ENCODE measurements around the gene E2F3. TPM values are rescaled to one million over a fixed set of nuclear protein-coding genes. Genes with fewer than 3 reads are reported as not detected.

E2F3 gene
- total and polyA plus RNA-seq, 2 donors (not counting 3 experiments of a cell fraction or from before 2014, with no cell fraction given) = 8.6 to 22.0 TPM

DNA sequence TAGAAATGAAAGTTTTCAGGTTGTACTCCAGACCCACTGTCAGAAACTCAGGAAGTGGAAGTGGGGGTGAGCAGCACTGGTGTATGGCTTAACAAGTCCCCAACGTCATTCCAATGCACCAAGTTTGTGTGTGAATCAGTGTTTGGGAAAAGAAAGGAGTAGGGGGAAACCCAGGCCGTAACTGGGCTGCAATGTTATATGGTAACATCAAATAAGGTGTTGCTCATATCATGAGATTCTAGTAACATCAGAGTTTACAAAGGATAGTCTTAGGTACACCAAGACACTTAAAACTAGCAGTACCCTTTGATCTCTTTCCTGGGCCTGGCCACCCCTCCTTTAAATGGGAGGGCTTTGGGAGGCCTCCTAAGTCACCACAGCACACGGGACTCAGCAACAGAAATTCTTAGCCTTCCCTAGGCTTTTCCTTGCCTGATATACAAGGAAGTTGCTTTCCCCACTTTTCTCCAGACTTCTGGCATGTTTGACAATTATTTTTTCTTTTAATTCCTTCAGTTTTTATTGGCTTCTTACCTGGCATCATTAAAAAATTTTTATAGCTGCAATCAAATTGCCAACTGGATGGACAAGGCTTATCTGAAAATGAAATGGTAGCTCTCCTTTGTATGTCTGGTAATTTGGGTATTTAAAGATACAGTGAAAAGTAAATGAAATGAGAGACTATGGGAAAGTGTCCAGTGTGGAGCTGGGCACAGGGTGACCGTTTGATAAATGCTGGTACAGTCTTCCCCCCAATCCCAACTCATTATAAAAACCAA lies 15.1 kb downstream of the E2F3 start:
- no TSS peak for BruUV-seq (replicated peaks)
- Histone ChIP-seq H3K27me3 (ENCODE audit: control insufficient read depth in 2 of 2, insufficient read depth in 2 of 2, low read length in 2 of 2) (no peaks in the 10 kb centered on the region), H3K4me2 (ENCODE audit: insufficient read depth, low read length) (no peak overlapping the region), H3K9me3 (replicated peaks; ENCODE audit: control insufficient read depth, insufficient read depth, low read length) (no peaks in the 10 kb centered on the region), H3K79me2 (ENCODE audit: control insufficient read depth, insufficient read depth, low read length) (peaks cover 98% of the 10 kb centered on the region), H3K36me3 (ENCODE audit: control insufficient read depth in 2 of 2, extremely low read depth in 1 of 2, insufficient read depth in 2 of 2, low read length in 2 of 2) (no peaks in the 10 kb centered on the region), H3K9ac (replicated peaks; ENCODE audit: extremely low read depth, insufficient read depth, low read length) (no peak overlapping the region), H3K4me1 (ENCODE audit: control insufficient read depth, extremely low read depth, insufficient read depth, low read length) (no peaks in the 10 kb centered on the region), H3K4me3 (replicated peaks in 1 of 3; ENCODE audit: insufficient read depth in 1 of 3, low read depth in 1 of 3, low read length in 3 of 3) (no peak overlapping the region), H3K27ac (ENCODE audit: insufficient read depth, low read depth, low read length) (no peak overlapping the region), H4K20me1 (replicated peaks; ENCODE audit: control insufficient read depth, extremely low read depth, insufficient read depth, low read length) (peaks cover 6% of the 10 kb centered on the region), H3K9me1 (replicated peaks; ENCODE audit: control insufficient read depth, extremely low read depth, insufficient read depth, low read length) (no peaks in the 10 kb centered on the region), H2AFZ (ENCODE audit: low read depth, low read length) (no peak overlapping the region)
- intact Hi-C loops (cut with micrococcal nuclease) (no loop called here), dilution Hi-C loops (cut with MboI; ENCODE audit: extremely low pct_ligation_motif_present, low sequenced_read_pairs) (no loop called here)
- ChIA-PET CTCF (interaction anchor here (2.9 kb wide), 1 partner anchor 12 kb away, joined by 14 read pairs; no protein-coding TSS in a partner anchor), POLR2A (no interaction called here)
- DNase-seq (ENCODE audit: low read depth, low spot score) (no peak), FAIRE-seq (no peak)
- TF ChIP-seq, protein P1, sequence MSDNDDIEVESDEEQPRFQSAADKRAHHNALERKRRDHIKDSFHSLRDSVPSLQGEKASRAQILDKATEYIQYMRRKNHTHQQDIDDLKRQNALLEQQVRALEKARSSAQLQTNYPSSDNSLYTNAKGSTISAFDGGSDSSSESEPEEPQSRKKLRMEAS (IDR thresholded peaks at IDR 0.05; ENCODE audit: insufficient read depth, insufficient read length) = no peak
- TF ChIP-seq FOS (IDR thresholded peaks at IDR 0.05; ENCODE audit: borderline replicate concordance, insufficient read depth, low read length) = no peak
- no peak for TF ChIP-seq MYC (IDR thresholded peaks at IDR 0.05; ENCODE audit: low read depth, low read length)
- TF ChIP-seq JUN (IDR thresholded peaks at IDR 0.05; ENCODE audit: borderline replicate concordance, insufficient read depth, insufficient read length, low read depth) = no peak
- TF ChIP-seq GATA2 (IDR thresholded peaks at IDR 0.05; ENCODE audit: insufficient read depth, insufficient read length, low read depth, low read length) = no peak
- TF ChIP-seq POLR2AphosphoS5 (IDR thresholded peaks at IDR 0.05; ENCODE audit: insufficient read depth, low read depth, low read length) = no peak
- no peak for TF ChIP-seq EZH2 (IDR thresholded peaks at IDR 0.05; ENCODE audit: borderline replicate concordance, low read depth, low read length, severe bottlenecking)
- TF ChIP-seq, protein P2, sequence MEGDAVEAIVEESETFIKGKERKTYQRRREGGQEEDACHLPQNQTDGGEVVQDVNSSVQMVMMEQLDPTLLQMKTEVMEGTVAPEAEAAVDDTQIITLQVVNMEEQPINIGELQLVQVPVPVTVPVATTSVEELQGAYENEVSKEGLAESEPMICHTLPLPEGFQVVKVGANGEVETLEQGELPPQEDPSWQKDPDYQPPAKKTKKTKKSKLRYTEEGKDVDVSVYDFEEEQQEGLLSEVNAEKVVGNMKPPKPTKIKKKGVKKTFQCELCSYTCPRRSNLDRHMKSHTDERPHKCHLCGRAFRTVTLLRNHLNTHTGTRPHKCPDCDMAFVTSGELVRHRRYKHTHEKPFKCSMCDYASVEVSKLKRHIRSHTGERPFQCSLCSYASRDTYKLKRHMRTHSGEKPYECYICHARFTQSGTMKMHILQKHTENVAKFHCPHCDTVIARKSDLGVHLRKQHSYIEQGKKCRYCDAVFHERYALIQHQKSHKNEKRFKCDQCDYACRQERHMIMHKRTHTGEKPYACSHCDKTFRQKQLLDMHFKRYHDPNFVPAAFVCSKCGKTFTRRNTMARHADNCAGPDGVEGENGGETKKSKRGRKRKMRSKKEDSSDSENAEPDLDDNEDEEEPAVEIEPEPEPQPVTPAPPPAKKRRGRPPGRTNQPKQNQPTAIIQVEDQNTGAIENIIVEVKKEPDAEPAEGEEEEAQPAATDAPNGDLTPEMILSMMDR (IDR thresholded peaks at IDR 0.05; ENCODE audit: extremely low read depth in 1 of 2, insufficient read depth in 1 of 2, low read depth in 1 of 2, low read length in 2 of 2) = no peak
- no peak for TF ChIP-seq POLR2A (IDR thresholded peaks at IDR 0.05; ENCODE audit: low read depth, low read length)
